OCI-LY3 (cell line): ENCODE measurements around the gene DSTN.

Experiments used
- H2AFZ ChIP-seq: fragments of 200-600, 300-600 bp; shearing (Covaris generic); 2 replicates; pipeline ENCODE4 v1.6.0; 2014; ENCODE audit warnings: antibody characterized with exemption, low read depth, low read length
- H3K27ac ChIP-seq: fragments of 200-600, 300-600 bp; sonication (generic); 2 replicates; pipeline ENCODE4 v1.5.1; 2014; ENCODE audit warnings: mild to moderate bottlenecking, low read length, moderate library complexity, mixed read lengths
- H3K27me3 ChIP-seq: fragments of 200-600, 300-600 bp; sonication (generic); 2 replicates; pipeline ENCODE4 v1.6.1; 2014; ENCODE audit warnings: low read depth, low read length, mixed read lengths
- H3K36me3 ChIP-seq: fragments of 200-600, 300-600 bp; sonication (generic); replicated peaks from 2 replicates; pipeline ENCODE3; 2014; ENCODE audit warnings: low read depth, low read length, mixed read lengths
- H3K4me1 ChIP-seq: fragments of 300-600, 200-600 bp; sonication (generic); 2 replicates; pipeline ENCODE4 v1.6.1; 2014; ENCODE audit warnings: low read length, mixed read lengths
- H3K4me2 ChIP-seq: fragments of 200-600, 300-600 bp; sonication (generic); 2 replicates; pipeline ENCODE4 v1.6.1; 2014; ENCODE audit warnings: low read length, mixed read lengths
- H3K4me3 ChIP-seq: fragments of 300-600, 200-600 bp; sonication (generic); 2 replicates; pipeline ENCODE4 v1.5.1; 2014; ENCODE audit warnings: antibody characterized with exemption, mild to moderate bottlenecking, low read length, moderate library complexity
- H3K79me2 ChIP-seq: fragments of 300-600, 200-600 bp; shearing (Covaris generic); 2 replicates; pipeline ENCODE4 v1.6.1; 2014; ENCODE audit warnings: mild to moderate bottlenecking, low read length, mixed read lengths
- H3K9ac ChIP-seq: fragments of 300-600, 200-600 bp; shearing (Covaris generic); 2 replicates; pipeline ENCODE4 v1.6.0; 2014; ENCODE audit warnings: mild to moderate bottlenecking, low read length, moderate library complexity
- H3K9me3 ChIP-seq: fragments of 200-600, 300-600 bp; shearing (Covaris generic); 2 replicates; pipeline ENCODE4 v1.6.1; 2014; ENCODE audit warnings: low read length, mixed read lengths; ENCODE audit not compliant: insufficient read depth
- H4K20me1 ChIP-seq: fragments of 200-600, 300-600 bp; sonication (generic); 2 replicates; pipeline ENCODE4 v1.6.1; 2016; ENCODE audit warnings: low read length, mixed read lengths; ENCODE audit not compliant: insufficient read depth
- CTCF ChIP-seq: fragments of 200-600, 300-600 bp; sonication (generic); IDR thresholded peaks from 2 replicates; pipeline ENCODE4 v1.5.1; 2014; ENCODE audit warnings: antibody characterized with exemption, low read length, low read depth
- EZH2phosphoT487 ChIP-seq: fragments of 200-600 bp; shearing (Covaris generic); IDR thresholded peaks from 2 replicates; pipeline ENCODE4 v1.6.1; 2018; ENCODE audit warnings: antibody characterized with exemption, mixed run types, low read depth

DSTN gene

GRCh38 chr20:17615645-17616479 is 46.0 kb downstream of the DSTN start:
- Histone ChIP-seq H2AFZ (no peak overlapping the region), H4K20me1 (peaks cover 13% of the 10 kb centered on the region; the same call in 1 of the 2 replicates), H3K27ac (no peak overlapping the region), H3K4me1 (peaks cover 10% of the 10 kb centered on the region), H3K9ac (no peak overlapping the region), H3K79me2 (no peaks in the 10 kb centered on the region), H3K9me3 (no peaks in the 10 kb centered on the region), H3K36me3 (peaks cover under 1% of the 10 kb centered on the region), H3K4me3 (no peak overlapping the region), H3K27me3 (no peaks in the 10 kb centered on the region), H3K4me2 (no peak overlapping the region)
- TF ChIP-seq CTCF (no peak), EZH2phosphoT487 (no peak)

GRCh38 chr20:17616480-17617211 is 46.8 kb downstream of the DSTN start:
- Histone ChIP-seq H4K20me1 (peaks cover 15% of the 10 kb centered on the region; the same call in 1 of the 2 replicates), H3K36me3 (no peaks in the 10 kb centered on the region)
- TF ChIP-seq EZH2phosphoT487: no peak
- TF ChIP-seq CTCF: no peak

GRCh38 chr20:17617212-17617867 is 47.5 kb downstream of the DSTN start:
- H3K27ac ChIP-seq: no peak overlapping the region
- peaks cover 10% of the 10 kb centered on the region for H3K4me1 ChIP-seq
- peaks cover 15% of the 10 kb centered on the region; the same call in 1 of the 2 replicates for H4K20me1 ChIP-seq
- H3K27me3 ChIP-seq: no peaks in the 10 kb centered on the region
- H3K9ac ChIP-seq: no peak overlapping the region
- no peak overlapping the region for H3K4me3 ChIP-seq
- no peak overlapping the region for H2AFZ ChIP-seq
- H3K79me2 ChIP-seq: no peaks in the 10 kb centered on the region
- no peaks in the 10 kb centered on the region for H3K9me3 ChIP-seq
- TF ChIP-seq EZH2phosphoT487: no peak
- TF ChIP-seq CTCF: peak; percentile 93
- peak overlapping the region; percentile 38; the same call in 1 of the 2 replicates for H3K4me2 ChIP-seq
- H3K36me3 ChIP-seq: no peaks in the 10 kb centered on the region

More at GRCh38 chr20:17616480-17617211, 46.8 kb downstream of the DSTN start:
- no peak overlapping the region for H3K9ac ChIP-seq
- H3K4me3 ChIP-seq: no peak overlapping the region
- no peaks in the 10 kb centered on the region for H3K79me2 ChIP-seq
- no peak overlapping the region for H3K4me2 ChIP-seq
- H3K27ac ChIP-seq: no peak overlapping the region
- no peaks in the 10 kb centered on the region for H3K27me3 ChIP-seq
- peaks cover 10% of the 10 kb centered on the region for H3K4me1 ChIP-seq
- H3K9me3 ChIP-seq: no peaks in the 10 kb centered on the region
- H2AFZ ChIP-seq: no peak overlapping the region
